H1 (cell line): ENCODE measurements around the gene HNRNPAB. TPM values are rescaled to one million over a fixed set of nuclear protein-coding genes. Genes with fewer than 3 reads are reported as not detected.

ENCODE experiments used
- polyA plus RNA-seq, 7 experiments: library from polyadenylated mRNA; depleted of rRNA in 3 of 7; stranded (reverse) in 5 of 7; unstranded in 2 of 7; fragments of >200 nt in 5 of 7; fragments of 200-250 nt in 2 of 7; gene quantifications; 1 replicate in 5 of 7; 2 replicates in 1 of 7; 4 replicates in 1 of 7; pipeline versions ENCODE4 v1.2.1 to v1.2.3, GENCODE V29; 2011 to 2013; ENCODE audit warnings: missing spikeins in 2 of 7, mixed read lengths in 2 of 7
- total RNA-seq: library from RNA; stranded (reverse); fragmentation: NEBNext Ultra II Directional; extraction: Animal tissue kit (Norgen Biotek cat#: 25700); gene quantifications from 2 replicates; pipeline ENCODE4 v1.2.1, GENCODE V29; 2021
- TF ChIP-seq, protein P1 (sequence below): fragments of 300-600 bp; sonication (generic); IDR thresholded peaks from 2 replicates; pipeline ENCODE4 v1.7.1; 2012; ENCODE audit warnings: low read length, moderate library complexity, mild to moderate bottlenecking, inconsistent platforms; ENCODE audit not compliant: insufficient replicate concordance

Gene HNRNPAB
- total and polyA plus RNA-seq, 2 of the 8 experiments (the other 6 are each of a cell fraction or from before 2014, with no cell fraction given): 373 to 563 TPM

DNA sequence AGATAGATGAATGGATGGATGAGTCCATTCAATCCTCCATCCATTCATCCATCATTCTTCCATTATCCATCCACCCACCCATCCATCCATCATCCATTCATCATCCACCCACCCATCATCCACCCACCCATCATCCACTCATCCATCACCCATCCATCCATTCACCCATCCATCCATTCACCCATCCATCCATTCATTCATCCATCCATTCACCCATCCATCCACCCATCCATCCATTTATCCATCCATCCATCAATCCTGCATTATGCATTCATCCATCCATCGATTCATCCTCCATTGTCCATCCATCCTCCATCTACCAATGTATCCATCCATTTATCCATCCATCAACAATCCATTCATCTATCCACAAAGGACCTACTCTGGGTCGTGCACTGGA, 41.1 kb downstream of the HNRNPAB start (continued):
- TF ChIP-seq, protein P1, sequence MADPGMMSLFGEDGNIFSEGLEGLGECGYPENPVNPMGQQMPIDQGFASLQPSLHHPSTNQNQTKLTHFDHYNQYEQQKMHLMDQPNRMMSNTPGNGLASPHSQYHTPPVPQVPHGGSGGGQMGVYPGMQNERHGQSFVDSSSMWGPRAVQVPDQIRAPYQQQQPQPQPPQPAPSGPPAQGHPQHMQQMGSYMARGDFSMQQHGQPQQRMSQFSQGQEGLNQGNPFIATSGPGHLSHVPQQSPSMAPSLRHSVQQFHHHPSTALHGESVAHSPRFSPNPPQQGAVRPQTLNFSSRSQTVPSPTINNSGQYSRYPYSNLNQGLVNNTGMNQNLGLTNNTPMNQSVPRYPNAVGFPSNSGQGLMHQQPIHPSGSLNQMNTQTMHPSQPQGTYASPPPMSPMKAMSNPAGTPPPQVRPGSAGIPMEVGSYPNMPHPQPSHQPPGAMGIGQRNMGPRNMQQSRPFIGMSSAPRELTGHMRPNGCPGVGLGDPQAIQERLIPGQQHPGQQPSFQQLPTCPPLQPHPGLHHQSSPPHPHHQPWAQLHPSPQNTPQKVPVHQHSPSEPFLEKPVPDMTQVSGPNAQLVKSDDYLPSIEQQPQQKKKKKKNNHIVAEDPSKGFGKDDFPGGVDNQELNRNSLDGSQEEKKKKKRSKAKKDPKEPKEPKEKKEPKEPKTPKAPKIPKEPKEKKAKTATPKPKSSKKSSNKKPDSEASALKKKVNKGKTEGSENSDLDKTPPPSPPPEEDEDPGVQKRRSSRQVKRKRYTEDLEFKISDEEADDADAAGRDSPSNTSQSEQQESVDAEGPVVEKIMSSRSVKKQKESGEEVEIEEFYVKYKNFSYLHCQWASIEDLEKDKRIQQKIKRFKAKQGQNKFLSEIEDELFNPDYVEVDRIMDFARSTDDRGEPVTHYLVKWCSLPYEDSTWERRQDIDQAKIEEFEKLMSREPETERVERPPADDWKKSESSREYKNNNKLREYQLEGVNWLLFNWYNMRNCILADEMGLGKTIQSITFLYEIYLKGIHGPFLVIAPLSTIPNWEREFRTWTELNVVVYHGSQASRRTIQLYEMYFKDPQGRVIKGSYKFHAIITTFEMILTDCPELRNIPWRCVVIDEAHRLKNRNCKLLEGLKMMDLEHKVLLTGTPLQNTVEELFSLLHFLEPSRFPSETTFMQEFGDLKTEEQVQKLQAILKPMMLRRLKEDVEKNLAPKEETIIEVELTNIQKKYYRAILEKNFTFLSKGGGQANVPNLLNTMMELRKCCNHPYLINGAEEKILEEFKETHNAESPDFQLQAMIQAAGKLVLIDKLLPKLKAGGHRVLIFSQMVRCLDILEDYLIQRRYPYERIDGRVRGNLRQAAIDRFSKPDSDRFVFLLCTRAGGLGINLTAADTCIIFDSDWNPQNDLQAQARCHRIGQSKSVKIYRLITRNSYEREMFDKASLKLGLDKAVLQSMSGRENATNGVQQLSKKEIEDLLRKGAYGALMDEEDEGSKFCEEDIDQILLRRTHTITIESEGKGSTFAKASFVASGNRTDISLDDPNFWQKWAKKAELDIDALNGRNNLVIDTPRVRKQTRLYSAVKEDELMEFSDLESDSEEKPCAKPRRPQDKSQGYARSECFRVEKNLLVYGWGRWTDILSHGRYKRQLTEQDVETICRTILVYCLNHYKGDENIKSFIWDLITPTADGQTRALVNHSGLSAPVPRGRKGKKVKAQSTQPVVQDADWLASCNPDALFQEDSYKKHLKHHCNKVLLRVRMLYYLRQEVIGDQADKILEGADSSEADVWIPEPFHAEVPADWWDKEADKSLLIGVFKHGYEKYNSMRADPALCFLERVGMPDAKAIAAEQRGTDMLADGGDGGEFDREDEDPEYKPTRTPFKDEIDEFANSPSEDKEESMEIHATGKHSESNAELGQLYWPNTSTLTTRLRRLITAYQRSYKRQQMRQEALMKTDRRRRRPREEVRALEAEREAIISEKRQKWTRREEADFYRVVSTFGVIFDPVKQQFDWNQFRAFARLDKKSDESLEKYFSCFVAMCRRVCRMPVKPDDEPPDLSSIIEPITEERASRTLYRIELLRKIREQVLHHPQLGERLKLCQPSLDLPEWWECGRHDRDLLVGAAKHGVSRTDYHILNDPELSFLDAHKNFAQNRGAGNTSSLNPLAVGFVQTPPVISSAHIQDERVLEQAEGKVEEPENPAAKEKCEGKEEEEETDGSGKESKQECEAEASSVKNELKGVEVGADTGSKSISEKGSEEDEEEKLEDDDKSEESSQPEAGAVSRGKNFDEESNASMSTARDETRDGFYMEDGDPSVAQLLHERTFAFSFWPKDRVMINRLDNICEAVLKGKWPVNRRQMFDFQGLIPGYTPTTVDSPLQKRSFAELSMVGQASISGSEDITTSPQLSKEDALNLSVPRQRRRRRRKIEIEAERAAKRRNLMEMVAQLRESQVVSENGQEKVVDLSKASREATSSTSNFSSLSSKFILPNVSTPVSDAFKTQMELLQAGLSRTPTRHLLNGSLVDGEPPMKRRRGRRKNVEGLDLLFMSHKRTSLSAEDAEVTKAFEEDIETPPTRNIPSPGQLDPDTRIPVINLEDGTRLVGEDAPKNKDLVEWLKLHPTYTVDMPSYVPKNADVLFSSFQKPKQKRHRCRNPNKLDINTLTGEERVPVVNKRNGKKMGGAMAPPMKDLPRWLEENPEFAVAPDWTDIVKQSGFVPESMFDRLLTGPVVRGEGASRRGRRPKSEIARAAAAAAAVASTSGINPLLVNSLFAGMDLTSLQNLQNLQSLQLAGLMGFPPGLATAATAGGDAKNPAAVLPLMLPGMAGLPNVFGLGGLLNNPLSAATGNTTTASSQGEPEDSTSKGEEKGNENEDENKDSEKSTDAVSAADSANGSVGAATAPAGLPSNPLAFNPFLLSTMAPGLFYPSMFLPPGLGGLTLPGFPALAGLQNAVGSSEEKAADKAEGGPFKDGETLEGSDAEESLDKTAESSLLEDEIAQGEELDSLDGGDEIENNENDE: no peak
